ENCODE measurements around the gene C2orf76. TPM values are rescaled to one million over a fixed set of nuclear protein-coding genes. Genes with fewer than 3 reads are reported as not detected.

Gene C2orf76
- total RNA-seq, 4 donors from 2014 or later, result 10.3 to 13.3 (median 11.3) TPM

DNA sequence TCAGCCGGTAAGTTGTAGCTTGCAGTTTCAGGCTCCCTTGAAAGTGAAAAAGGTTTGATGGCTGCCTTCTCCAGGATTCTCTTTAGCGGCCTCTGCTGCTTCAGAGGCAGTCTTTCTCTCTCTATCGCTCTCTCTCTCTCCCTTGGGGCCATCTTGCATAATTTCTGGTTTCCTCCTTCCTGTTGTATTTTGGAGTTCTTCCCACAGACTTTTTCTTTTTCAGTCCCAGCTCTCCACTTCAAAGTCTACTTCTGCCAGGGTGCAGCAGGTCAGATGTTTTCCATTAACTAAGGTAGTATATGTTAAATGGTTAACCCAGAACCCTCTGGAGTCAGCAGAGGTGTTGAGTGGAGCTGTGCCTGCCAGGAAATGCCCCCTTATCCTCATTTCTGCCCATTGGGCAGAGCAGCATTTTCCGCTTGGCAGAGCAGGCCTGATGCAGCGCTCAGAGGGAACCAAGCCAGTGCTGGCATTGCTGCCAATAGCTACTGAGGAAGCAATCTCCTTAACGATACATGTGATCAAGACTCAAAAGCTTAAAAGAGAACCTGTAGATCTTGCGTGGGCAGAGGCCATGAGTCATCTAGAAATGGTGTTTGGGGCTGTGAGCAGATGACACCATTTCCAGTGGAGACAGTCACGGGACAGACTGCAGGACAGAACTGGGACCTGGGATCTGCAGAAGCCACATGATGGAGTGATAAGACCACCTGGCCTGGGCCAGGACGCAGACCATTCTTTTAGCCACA is 20.9 kb upstream of the C2orf76 start:
- ATAC-seq (ENCODE audit: low FRiP score), result peak; percentile 81

DNA sequence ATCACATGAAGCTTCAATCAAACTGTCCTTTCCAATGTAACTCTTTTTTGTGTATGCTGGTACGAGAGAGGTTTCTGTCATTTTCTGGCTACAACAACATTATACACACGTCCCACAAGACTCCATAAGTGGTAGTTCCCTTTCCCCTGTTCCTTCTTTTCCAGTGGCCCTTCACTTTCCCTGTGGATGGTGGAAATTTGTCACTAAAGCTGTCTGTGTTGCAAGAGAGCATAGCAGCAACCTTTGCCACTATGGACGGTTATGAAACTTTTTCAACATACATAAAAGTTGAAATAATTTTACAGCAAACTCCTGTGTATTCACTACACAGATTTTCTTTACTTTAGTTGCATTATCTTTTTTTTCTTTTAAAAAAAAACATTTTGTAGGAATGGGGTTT is 18.8 kb upstream of the C2orf76 start:
- DNase-seq (ENCODE audit: low spot score) (no peak), ATAC-seq (ENCODE audit: low FRiP score) (no peak)
- TF ChIP-seq, protein P1, sequence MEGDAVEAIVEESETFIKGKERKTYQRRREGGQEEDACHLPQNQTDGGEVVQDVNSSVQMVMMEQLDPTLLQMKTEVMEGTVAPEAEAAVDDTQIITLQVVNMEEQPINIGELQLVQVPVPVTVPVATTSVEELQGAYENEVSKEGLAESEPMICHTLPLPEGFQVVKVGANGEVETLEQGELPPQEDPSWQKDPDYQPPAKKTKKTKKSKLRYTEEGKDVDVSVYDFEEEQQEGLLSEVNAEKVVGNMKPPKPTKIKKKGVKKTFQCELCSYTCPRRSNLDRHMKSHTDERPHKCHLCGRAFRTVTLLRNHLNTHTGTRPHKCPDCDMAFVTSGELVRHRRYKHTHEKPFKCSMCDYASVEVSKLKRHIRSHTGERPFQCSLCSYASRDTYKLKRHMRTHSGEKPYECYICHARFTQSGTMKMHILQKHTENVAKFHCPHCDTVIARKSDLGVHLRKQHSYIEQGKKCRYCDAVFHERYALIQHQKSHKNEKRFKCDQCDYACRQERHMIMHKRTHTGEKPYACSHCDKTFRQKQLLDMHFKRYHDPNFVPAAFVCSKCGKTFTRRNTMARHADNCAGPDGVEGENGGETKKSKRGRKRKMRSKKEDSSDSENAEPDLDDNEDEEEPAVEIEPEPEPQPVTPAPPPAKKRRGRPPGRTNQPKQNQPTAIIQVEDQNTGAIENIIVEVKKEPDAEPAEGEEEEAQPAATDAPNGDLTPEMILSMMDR (IDR thresholded peaks at IDR 0.05), result no peak

More for the DNA sequence above, 20.9 kb upstream of the C2orf76 start:
- TF ChIP-seq, protein P1 (IDR thresholded peaks at IDR 0.05), result no peak
- DNase-seq (ENCODE audit: low spot score), result peak; percentile 64

DNA sequence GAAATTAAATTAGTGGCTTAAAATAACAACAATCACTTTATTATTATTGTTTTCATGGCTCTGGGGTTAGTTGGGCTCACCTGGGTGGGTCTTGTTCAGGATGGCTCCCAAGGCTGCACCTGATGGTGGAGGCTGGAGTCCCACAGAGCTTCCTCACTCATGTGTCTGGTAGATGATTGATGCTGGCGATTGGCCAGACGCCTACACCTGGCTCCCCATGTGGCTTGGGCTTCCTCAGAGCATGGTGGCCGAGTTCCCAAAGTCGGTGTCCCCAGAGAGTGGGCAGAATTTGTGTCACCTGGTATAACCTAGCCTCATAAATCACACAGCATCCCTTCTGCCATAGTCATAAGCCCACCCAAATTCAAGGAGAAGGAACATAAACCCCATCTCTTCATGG is 18.3 kb upstream of the C2orf76 start:
- ATAC-seq (ENCODE audit: low FRiP score) (no peak), DNase-seq (ENCODE audit: low spot score) (no peak)
- TF ChIP-seq, protein P1 (IDR thresholded peaks at IDR 0.05), result no peak

DNA sequence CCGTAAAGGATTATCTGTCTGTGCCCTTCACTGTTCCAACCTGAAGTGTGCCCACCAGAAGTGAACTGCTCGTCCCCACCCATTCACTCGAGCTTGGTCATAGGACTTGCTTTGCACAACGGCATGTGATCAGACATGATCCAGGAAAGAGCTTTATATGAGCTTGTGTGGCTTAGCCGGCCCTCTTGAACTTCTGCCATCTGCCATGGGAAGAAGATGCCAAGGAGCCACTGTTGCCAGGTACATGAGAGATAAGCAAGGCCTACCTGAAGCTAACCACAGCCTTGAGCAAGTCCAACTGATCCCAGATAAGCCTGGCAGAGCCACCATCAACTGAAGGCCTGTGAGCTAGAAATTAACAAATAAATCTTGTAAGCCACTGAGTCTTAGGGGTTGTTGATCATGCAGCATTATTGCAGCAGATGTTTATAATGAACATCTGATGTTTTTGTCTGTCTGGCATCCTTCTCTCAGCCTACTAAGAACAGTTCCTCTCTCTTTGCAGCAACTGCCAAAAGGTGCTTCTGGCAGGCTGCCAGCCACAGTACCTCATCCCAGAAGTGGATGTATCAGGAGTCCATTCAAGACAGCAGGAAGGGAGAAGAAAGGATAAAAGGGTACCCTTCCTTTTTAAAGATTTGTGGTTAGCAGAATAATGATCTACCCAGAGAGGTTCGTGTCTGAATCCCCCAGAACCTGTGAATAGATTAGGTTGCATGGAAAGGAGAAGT is 16.9 kb upstream of the C2orf76 start:
- no peak for DNase-seq (ENCODE audit: low spot score)
- no peak for ATAC-seq (ENCODE audit: low FRiP score)
- TF ChIP-seq, protein P1 (IDR thresholded peaks at IDR 0.05), result no peak

DNA sequence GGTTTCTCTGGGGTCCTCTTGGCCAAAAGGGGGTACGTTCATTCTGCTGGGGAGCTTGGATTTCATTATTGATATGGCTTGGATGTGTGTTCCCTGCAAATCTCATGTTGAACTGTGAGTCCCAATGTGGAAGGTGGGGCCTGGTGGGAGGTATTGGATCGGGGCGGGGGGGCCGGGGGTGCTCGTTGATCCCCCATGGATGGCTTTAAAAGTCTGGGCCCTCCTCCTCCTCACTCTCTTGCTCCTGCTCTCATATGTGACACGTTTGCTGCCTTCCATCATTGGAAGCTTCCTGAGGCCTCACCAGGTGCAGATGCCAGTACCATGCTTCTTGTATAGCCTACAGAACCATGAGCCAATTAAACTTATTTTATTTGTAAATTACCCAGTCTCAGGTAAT is 11.9 kb upstream of the C2orf76 start:
- ATAC-seq (ENCODE audit: low FRiP score) (no peak), DNase-seq (ENCODE audit: low spot score) (no peak)
- TF ChIP-seq, protein P1 (IDR thresholded peaks at IDR 0.05), result no peak

DNA sequence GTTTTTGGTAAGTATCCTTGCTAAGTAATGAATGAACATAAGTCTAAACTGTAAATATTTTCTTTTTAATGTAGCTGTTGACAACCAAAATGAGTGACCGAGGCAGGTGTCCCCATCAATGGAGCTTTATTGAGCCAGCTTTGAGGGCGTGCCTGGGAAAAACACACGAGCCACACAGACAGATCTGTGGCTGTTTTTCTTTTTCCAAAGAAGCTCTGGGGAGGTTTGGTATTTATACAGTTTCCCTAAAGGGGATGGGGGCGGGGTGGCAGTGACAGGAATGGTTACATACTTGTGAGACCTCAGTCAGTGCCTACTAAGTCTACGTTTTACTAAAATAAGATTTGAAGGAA is 11.3 kb upstream of the C2orf76 start:
- TF ChIP-seq, protein P1 (IDR thresholded peaks at IDR 0.05), result no peak
- no peak for DNase-seq (ENCODE audit: low spot score)

More for the DNA sequence above, 11.3 kb upstream of the C2orf76 start:
- ATAC-seq (ENCODE audit: low FRiP score), result no peak

Measured in omental fat pad (tissue), 4 donors.